DLD1 (cell line): ENCODE results near the gene CCDC197.

Experiments used
- in situ Hi-C: cut with HindIII; loops from 2 replicates; pipeline ENCODE4 v1.10.0; 2017; ENCODE audit warnings: low sequenced_read_pairs

The CCDC197 gene

DNA sequence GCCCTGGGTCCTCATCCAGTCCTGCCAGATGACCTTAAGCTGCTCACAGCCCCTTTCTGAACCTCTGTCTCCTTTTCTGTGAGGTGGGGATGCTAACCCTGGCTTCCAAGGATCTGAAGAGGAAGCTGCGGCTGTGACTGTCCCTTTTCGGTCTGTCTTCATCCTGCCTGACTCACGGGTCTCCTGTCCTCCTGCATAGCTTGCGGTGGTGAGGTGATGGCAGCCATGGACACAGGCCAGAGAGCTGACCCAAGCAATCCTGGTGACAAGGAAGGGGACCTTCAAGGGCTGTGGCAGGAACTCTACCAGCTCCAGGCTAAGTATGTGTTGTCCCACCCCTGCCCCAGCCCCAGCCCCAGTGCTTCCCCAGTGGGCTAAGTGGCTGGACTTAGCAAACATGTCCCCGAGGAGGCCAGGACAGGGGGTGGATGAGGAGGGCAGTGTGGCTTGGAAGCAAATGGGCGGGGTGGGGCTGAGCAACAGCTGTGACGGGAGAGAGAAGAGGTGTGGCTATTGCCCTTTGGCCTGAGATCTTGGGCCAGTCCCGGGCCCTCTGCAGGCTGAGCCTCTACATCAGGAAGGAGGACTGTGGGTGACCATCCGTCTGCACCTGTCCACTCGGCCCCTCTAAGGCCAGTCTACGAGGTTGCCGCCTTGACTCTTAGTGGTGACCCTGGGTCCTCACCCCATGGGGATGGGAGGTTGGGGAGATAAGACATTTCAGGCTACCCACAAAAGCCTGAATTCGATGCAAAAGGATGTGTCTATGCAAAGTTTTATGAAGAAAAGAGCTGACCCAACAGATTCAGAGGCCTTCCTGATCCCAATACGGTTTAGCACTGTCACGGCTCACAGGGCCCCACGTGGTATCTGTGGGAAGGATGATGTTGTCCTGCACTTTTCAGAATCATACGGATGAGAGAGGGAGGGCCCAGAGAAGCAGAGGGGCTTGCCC lies 1.1 kb downstream of the CCDC197 start:
- in situ Hi-C loops, result no loop called here

DNA sequence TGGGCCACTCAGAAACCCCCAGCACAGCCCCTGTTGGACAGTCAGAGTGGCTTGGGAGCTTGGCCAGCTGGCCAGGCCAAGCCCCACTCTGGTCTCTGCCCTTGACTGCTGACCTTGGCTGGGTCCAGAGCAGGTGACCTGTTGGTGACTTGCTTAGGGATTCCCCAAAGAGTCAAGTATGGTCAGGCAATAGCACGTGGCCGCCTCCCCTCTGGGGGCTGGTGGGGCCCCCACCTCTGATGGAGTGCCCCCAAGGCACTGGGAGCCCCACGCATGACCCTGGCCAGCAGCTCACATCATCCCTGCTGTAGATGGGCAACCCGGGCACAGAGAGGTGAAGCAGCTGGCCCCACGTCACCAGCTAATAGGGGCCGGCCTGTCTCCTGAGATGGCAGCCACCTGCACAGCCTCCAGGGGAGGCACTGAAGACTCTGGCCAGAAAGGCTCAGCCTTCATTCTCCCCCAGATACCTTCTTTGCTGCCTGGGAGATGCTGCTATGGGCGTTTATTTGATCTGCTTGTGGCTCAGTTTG lies 1.8 kb downstream of the CCDC197 start:
- in situ Hi-C loops, result no loop called here

DNA sequence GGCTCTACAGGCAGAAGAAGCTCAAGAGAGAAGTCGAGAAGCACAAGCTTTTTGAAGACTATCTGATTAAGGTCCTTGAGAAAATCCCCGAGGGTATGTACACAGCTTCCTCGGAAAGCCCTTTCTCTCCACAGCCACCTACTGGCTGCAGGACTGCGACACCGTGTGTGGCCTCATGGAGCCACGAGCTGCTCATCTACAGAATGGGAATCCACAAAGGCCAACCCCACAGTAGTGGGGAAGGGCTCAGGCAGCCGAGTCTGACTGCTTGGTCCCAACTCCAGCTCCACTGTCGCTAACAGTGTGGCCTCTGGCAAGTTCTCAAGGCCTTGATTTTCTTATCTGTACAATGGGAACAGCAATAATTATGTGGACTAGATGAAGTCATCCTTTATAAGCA lies 2.5 kb downstream of the CCDC197 start:
- in situ Hi-C loops, result no loop called here

DNA sequence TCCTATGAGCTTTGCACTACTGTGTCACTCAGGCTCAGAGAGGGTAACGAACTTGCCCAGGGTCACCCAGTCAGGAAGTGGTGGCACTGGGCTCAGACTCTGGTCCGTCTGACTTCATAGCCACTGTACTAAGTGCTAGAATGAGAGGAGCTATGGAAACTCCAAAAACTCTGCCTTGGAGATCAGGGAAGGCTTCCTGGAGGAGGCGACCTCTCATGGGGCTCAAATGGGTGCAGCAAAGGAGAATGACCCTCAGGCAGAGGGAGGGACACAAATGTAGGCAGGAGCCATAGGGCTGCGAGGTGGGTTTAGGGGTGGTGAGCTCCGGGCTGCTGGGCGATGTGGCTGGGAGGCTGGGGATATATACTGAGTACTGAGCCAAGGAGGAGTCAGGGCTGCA lies 3.2 kb downstream of the CCDC197 start:
- in situ Hi-C loops, result no loop called here

DNA sequence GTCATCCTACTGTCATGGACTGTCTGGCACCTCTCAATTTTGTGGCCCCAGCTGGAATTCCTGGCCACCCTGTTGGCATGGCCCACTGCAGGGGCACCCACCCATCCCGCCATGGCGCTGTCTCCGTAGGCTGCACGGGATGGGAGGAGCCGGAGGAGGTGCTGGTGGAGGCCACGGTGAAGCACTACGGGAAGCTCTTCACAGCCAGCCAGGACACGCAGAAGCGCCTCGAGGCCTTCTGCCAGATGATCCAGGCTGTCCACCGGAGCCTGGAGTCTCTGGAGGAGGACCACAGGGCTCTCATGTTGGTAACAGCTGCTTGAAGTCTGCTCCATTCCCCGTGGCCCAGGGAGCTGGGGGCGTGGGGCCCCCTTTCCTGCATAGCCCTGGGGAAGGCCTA lies 3.9 kb downstream of the CCDC197 start:
- in situ Hi-C loops, result no loop called here

DNA sequence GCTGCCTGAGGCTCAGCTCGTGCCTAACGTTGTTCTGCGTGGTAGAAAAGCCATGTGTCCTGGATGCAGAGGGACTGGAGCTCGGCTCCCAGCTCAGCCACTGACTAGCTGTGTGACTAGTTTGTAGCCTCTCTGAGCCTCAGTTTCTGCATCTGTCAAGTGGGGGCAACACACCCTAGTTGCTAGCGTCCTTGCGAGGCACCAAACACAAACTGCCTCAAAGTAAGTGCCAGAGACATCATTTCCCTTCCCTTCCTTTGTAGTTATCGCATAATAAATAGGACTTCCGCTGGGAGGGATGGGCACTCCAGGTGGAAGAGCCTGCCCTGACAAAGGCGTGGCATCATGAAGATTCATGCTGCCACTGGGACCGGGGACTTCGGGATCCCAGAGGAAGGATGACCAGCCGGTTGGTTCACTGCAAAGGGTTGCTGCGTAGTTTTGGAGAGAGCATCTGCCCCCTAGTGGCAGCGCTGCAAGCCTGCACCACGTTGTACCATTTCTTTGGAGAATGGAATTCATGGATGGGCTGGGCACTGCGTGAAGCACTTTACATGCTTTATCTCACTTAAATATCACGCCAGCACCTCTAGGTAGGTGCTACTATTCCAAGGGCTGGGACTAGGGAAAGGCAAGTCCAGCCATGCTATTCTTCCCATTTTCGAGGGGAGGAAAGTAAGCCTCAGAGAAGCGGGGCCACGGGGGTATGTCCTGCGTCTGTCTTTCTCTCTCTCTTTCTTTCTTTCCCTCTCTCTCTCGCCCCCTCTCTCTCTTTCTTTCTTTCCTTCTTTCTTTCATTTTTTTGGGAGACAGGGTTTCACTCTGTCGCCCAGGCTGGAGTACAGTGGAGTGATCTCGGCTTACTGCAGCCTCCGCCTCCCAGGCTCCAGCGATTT lies 4.6 kb downstream of the CCDC197 start:
- in situ Hi-C loops, result no loop called here

DNA sequence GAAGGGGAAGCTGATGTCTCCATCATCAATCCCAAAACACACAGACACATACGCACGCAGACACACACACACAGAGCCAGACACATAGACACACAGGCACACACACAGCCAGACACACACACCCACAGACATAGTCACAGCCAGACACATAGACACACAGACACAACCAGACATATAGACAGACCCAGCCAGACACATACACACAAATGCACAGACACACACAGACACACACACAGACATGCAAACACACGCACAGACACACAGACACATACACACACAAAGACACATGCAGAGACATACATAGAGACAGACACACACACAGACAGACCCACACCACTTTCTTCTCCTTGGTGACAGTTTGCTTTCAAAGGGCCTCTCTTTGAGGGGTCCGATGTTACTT lies 6.3 kb downstream of the CCDC197 start:
- in situ Hi-C loops, result no loop called here

DNA sequence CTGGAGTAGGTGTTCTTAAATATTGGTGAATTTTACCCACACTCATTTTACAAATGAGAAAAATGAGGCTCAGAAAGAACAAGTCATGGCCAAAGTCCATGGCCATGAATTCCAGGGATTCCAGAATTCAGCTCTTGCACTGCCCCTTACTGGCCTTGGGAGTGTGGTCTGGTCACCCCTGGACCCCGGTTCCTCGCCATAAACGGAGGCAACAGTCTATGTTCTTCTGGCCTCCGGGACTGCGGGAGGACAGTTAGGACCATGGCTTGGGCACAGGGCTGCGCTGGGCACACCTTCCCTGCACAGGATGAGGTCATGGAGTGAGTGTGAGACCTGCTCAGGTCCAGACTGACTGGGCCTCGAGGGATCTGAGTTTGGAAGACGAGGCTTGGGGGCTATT lies 6.9 kb downstream of the CCDC197 start:
- in situ Hi-C loops, result no loop called here

DNA sequence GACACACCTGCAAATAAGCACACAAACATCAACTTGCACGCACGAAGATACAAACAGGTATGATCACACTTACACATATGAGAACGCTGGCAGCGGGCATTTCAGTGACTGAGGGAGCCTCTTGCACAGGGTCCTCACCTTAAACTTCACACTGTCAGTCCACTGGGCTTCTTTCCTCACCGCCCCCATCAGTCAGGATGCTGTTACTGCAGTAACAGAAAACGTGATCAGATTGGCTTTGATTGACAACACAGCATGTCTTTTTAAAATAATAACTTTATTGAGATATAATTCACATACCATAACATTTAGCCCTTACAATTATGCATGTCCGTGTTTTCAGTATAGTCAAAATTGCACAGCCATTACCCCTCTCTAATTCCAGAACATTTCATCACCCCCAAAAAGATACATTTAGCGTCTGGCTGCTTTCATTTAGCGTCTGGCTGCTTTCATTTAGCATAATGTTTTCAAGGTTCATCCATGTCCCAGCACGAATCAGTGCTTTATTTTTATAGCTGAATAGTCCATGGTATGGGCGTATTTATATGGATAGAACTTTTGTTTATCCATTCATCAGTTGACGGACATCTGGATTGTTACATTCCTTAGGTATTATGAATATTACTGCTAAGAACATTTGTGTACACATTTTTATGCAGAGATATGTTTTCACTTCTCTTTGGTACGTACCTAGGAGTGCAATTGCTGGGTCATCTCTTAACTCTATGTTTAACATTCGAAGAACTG lies 8.4 kb downstream of the CCDC197 start:
- in situ Hi-C loops, result no loop called here

DNA sequence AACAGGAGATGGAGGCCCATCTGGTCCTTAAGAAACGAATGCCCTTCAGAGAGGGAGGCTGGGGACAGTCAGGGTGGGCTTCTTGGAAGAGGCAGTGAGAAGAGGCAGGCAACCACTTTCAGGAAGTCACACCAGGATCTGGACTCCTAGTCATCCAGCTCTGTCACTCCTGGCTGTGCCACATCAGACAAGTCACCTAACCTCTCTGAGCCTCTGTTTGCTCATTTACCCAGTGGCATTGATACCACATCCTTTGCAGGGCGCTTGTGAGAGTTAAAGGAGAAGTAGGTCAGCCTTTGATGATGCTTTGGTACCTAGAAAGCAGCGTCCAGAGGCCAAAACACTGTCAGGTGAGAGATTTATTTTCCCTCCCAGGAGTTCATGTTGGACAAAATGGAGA lies 11.1 kb downstream of the CCDC197 start:
- in situ Hi-C loops, result no loop called here

DNA sequence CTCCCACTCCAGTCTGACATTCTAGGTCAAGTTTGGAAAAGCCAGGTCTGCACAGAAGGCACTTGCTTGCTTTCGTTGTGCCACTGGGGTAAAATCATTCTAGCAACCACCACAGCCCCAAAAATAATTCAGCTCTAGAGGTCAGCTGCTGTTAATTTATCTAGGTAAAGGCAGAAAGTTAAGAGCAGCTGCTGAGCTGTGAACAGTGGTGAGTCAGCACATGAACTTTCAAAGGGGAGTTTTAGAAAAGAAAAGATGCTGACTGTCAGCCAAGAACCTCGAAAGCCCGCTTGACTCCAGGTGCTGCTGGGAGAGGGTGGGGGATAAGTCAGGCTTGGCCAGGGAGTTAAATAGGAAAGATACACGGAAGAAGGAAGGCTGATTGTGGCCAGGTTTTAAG lies 12.7 kb downstream of the CCDC197 start:
- in situ Hi-C loops, result no loop called here

DNA sequence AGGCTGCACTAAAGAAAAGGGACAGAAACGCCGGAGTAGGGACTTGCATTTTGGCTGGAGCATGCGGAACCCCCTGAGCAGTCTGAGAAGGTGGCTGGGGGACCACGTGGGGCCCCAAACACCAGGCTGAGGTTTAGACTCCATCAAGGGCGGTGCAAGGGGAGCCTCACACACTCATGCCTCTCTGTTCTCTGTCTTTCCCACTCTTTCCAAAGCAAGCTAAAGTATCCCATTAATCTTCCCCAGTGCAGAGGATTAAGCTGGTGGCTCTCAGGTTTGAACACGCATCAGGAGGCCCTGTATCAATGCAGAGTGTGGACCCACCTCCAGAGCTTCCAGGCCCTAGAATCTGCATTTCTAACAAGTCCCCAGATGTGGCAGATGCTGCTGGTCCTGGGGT lies 13.5 kb downstream of the CCDC197 start:
- in situ Hi-C loops, result no loop called here

DNA sequence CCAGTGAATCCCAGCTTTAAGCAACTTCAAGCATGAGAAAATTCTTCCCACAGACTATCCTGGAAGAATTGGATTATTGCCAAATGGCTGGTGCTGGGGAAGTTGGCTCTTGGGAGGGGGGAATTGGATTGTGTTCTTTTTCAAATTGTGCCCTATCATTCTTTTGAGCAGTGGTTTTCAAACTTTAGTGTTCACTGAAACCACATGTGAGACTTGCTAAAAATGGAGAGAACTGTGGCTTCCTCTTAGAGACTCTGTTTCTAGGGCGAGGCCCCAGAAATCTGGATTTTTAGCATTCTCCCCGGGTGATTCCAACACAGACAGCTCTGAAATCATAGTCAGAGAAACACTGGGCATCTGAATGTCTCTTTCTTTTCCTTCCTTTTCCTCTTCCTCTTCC lies 14.7 kb downstream of the CCDC197 start:
- in situ Hi-C loops, result no loop called here

DNA sequence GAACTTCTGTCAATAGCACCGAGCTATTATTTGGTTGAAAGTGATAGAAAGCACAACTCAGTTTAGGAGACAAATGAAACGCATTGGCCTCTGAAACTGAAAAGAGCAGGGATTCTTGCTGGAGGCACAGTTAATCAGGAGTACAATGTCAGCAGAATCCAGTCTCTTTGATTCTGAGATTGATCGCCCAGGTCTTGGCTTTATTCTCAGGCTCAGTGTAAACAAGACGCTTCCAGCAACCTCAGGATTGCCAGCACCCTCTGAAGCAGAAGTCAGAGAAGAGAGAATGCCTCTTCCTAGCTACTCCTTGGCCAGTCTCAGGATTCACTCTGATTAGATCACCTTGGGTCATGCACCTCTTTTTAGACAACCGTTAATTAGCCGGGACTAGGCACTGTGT lies 17.3 kb downstream of the CCDC197 start:
- in situ Hi-C loops, result no loop called here

DNA sequence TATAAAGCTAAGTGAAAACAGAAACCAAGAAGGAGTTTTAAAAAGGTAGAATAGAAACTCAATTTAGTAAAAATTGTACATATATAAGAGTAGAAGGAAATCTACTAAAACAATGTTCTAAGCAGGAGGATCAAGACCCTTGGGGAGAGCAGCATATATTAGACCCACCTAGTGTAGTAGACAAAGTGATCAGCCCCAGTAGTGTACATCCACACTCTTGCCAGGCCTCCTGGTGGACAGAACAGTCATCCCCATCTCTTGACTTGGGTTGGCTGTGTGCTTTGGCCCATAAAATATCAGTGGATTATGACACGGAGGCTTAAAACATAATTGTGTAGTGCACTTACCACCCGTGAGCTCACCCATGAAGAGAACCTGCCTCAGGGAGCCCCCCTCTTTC lies 18.1 kb downstream of the CCDC197 start:
- in situ Hi-C loops, result no loop called here

DNA sequence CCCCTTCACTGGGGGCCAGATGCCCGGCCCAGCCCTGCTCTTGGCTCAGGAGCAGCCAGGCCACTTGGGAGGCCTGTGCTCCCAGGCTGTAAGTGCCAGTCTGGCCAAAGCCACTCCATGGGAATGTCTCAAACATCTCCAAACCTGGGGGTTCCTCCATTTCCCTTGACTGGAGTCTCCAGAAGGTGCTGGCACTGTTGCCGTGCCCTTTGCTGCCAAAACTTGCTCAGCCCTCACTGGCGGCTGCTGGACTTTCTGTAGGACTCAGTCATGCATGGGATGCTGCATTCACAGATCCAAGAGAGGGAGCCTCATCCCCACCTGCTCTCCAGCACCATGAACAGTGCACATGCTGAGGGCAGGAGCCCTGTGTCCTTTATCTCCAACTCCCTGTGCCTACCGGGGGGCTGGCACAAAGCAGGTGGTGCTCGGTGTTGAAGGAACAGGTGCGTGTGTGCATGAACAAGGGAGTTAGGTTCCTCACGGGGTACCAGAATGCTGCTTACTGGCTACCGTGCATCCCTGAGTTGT lies 19.4 kb downstream of the CCDC197 start:
- in situ Hi-C loops, result no loop called here

DNA sequence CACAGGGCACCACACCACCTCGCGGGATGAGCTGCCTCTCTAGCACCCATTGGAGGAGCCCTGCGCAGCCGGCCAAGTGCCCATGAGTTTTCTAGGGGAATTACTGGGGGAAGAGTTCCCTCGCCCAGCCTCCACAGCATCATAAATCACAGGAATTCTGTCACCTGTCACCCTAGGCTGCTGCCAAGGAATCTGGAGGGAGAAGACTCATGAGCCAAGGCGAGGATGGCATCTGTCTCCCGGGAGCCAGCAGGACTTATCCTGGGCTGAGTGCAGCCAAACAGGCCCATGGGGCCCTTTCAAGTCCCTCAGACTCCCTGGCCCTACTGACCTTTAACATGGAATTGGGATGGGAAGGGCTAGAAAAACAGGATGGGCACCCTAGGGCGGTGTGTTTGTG lies 21.2 kb downstream of the CCDC197 start:
- in situ Hi-C loops, result no loop called here

DNA sequence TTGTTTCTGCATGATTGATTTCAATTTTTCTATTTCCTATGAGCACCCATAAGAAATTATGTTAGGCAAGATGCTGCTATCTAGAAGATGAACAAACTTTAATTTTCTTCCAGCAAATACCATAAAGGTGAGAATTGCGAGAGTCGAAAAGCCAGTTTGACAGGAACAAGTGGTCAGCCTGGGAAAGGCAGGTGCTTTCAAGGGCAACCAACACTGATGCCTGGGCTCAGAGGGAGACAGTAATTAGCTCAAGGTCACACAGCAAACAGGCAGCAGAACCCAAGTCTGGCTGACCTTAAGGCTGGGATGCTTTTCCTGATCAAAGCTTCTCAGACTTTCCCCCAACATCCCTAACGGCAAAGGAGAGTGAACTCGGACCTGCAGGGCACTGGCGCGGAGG lies 22.2 kb downstream of the CCDC197 start:
- in situ Hi-C loops, result no loop called here

DNA sequence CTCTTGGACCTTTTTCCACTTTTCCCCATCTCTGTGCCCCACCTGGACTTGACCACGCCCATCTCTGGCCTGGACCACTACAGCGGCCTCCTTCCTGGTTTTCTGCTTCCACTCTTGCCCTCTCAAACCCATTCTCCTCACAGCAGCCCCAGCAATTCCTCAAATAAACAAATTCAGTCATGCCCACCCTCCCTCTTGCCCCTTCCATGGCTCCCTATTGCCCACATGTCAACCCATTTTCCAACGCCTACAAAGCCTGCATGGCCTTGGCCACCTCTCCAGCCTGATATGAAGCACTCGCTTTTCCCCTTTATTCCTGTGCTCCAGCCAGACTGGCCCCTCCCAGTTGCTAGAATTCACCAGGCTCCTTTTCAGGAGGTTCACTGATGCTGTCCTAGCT lies 23.2 kb downstream of the CCDC197 start:
- in situ Hi-C loops, result no loop called here

DNA sequence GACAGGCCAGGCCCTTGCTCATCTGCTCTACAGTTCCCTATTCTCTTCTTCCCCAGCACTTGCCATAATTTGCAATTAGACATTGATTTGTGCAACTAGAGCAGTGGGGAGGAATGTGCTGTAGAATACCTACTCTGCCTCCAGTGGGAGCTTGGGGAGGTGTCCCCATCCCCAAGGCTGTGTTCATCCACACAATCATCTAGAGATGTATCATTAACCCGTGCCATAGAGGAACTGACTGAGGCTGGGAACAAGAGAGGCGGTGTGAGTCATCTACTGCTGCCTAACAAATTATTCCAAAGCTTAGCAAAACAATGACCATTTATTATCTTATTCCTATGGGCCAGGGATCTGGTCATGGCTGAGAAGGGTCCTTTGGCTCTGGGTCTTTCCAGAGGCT lies 23.9 kb downstream of the CCDC197 start:
- in situ Hi-C loops, result no loop called here
